Measurements from ENCODE around the gene GDPD5.

- no peak for TF ChIP-seq POLR2AphosphoS5 (IDR thresholded peaks at IDR 0.05; ENCODE audit: control insufficient read depth, insufficient read depth, low read depth, low read length)
- TF ChIP-seq ZNF124 (CRISPR knock-in tag; IDR thresholded peaks at IDR 0.05): no peak
- TF ChIP-seq SREBF1 (IDR thresholded peaks at IDR 0.05; ENCODE audit: borderline replicate concordance, low read depth, low read length): no peak
- TF ChIP-seq CTCF (IDR thresholded peaks at IDR 0.05 in 2 of 3, conservative IDR thresholded peaks at IDR 0.05 in 1 of 3; ENCODE audit: insufficient read depth in 2 of 3, low read depth in 1 of 3, low read length in 3 of 3): no peak
- no peak for TF ChIP-seq ZBTB40 (IDR thresholded peaks at IDR 0.05)
- no peak for TF ChIP-seq ZBTB40 (CRISPR knock-in tag; IDR thresholded peaks at IDR 0.05)
- no peak for TF ChIP-seq CBFA2T2 (conservative IDR thresholded peaks at IDR 0.05)
- TF ChIP-seq RBFOX2 (IDR thresholded peaks at IDR 0.05; ENCODE audit: low read depth, low read length): no peak
- no peak for TF ChIP-seq BHLHE40 (IDR thresholded peaks at IDR 0.05; ENCODE audit: low read length)
- TF ChIP-seq HEY1 (CRISPR knock-in tag; IDR thresholded peaks at IDR 0.05; ENCODE audit: borderline replicate concordance): no peak
Measured at GRCh38 chr11:75439026-75439425, 86.7 kb downstream of the GDPD5 start.
